Erythroblast (primary cell): ENCODE data around the gene DMRT3.

Experiments used
- GATA1 ChIP-seq: IDR thresholded peaks from 2 replicates; pipeline ENCODE4 v1.6.1; 2011; ENCODE audit warnings: low read depth, mild to moderate bottlenecking, control low read depth, low read length, moderate library complexity
- POLR2A ChIP-seq: IDR thresholded peaks from 2 replicates; pipeline ENCODE4 v1.6.1; 2011; ENCODE audit warnings: mild to moderate bottlenecking, low read length

GRCh38 chr9:966870-967269 lies 9.6 kb upstream of the DMRT3 start:
- TF ChIP-seq POLR2A (no peak), GATA1 (no peak)
